HG03342 (cell line): ENCODE data around the gene TCF15.
"Not testable (repeated sequence)": the region's sequence is repeated elsewhere in the genome, so short reads cannot be mapped to it uniquely, and the experiment has no call there.

Experiments
- ATAC-seq: cut with Tn5 transposase; IDR thresholded peaks from one replicate; pipeline ENCODE4 v1.9.1; 2021; ENCODE audit warnings: mild to moderate bottlenecking, moderate library complexity; ENCODE audit not compliant: unreplicated experiment

Gene TCF15

GRCh38 chr20:642398-643174, 32.5 kb upstream of the TCF15 start:
- ATAC-seq = no peak

GRCh38 chr20:642013-642397, 31.9 kb upstream of the TCF15 start:
- not testable (repeated sequence) for ATAC-seq

- ATAC-seq = no peak
These were observed 31.4 kb upstream of the TCF15 start for GRCh38 chr20:641516-641875.

- no peak for ATAC-seq
These were observed 30.8 kb upstream of the TCF15 start for GRCh38 chr20:640674-641515.

GRCh38 chr20:638579-638978, 28.5 kb upstream of the TCF15 start:
- ATAC-seq = no peak

- ATAC-seq = no peak
These were observed 27.4 kb upstream of the TCF15 start for GRCh38 chr20:637559-637958.

GRCh38 chr20:635893-636338, 25.8 kb upstream of the TCF15 start:
- ATAC-seq = no peak

GRCh38 chr20:635028-635892, 25.2 kb upstream of the TCF15 start:
- ATAC-seq = no peak

GRCh38 chr20:634148-634925, 24.2 kb upstream of the TCF15 start:
- no peak for ATAC-seq

- ATAC-seq = no peak
These were observed 21.0 kb upstream of the TCF15 start for GRCh38 chr20:631101-631500.

- ATAC-seq = no peak
These were observed 16.5 kb upstream of the TCF15 start for GRCh38 chr20:626579-626978.

GRCh38 chr20:625360-625932, 15.3 kb upstream of the TCF15 start:
- no peak for ATAC-seq

- no peak for ATAC-seq
These were observed 13.6 kb upstream of the TCF15 start for GRCh38 chr20:623704-624103.

- ATAC-seq = no peak
These were observed 12.9 kb upstream of the TCF15 start for GRCh38 chr20:623021-623420.

- ATAC-seq = no peak
These were observed 12.1 kb upstream of the TCF15 start for GRCh38 chr20:622161-622560.

GRCh38 chr20:621125-621756, 11.1 kb upstream of the TCF15 start:
- ATAC-seq = no peak

GRCh38 chr20:620246-620645, 10.1 kb upstream of the TCF15 start:
- no peak for ATAC-seq

GRCh38 chr20:618980-619379, 8.9 kb upstream of the TCF15 start:
- ATAC-seq = no peak

GRCh38 chr20:617934-618690, 8.0 kb upstream of the TCF15 start:
- no peak for ATAC-seq
